ENCODE data around the gene TSPAN31.

TSPAN31 gene

DNA sequence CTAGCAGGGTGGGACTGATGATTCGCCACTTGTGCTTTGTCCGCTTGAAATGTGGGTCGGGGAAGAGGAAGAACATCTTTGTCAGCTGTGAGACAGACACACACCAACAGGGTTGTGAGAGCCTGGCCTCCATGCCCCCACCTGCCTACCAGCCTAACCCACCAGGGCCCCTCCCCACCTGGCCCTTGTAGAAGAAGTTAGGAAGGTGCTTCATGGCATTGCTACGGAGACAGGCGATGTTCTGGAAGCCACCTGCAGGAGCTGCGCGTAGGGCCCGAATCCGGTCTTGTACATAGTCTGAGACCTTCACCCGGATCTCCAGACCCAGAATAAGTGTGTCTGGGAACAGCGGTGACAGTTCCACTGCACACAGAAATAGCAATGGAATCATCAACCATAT is 24.8 kb downstream of the TSPAN31 start:
- TF ChIP-seq EZH2phosphoT487 (IDR thresholded peaks at IDR 0.05; ENCODE audit: borderline replicate concordance, low read length) = no peak
- TF ChIP-seq, protein P1, sequence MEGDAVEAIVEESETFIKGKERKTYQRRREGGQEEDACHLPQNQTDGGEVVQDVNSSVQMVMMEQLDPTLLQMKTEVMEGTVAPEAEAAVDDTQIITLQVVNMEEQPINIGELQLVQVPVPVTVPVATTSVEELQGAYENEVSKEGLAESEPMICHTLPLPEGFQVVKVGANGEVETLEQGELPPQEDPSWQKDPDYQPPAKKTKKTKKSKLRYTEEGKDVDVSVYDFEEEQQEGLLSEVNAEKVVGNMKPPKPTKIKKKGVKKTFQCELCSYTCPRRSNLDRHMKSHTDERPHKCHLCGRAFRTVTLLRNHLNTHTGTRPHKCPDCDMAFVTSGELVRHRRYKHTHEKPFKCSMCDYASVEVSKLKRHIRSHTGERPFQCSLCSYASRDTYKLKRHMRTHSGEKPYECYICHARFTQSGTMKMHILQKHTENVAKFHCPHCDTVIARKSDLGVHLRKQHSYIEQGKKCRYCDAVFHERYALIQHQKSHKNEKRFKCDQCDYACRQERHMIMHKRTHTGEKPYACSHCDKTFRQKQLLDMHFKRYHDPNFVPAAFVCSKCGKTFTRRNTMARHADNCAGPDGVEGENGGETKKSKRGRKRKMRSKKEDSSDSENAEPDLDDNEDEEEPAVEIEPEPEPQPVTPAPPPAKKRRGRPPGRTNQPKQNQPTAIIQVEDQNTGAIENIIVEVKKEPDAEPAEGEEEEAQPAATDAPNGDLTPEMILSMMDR (IDR thresholded peaks at IDR 0.05; ENCODE audit: low read depth, low read length, poor library complexity, severe bottlenecking) = no peak
- no peak overlapping the region for H3K4me2 ChIP-seq (ENCODE audit: low read length)

DNA sequence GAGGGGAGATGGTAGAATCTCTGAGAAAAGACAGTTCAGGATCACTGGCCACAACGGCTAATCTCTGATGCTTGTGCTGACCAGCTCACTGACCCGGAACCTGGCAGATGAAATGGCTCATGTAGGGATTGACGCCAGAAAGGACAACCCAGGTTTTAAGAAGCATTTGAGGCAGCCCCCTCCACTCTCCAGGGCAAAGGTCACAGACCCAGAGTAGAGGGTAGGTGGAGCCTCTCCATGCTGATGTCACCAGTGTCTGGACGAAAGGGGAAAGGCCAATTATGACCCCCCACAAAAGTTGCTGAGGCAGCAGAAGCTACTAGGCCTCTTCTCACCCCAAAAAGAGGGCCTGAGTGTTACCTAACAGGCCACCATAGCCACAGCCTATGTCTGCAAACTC is 25.9 kb downstream of the TSPAN31 start:
- Histone ChIP-seq H3K36me3 (ENCODE audit: control insufficient read depth, low read length) (peaks cover 24% of the 10 kb centered on the region), H3K9me2 (replicated peaks; ENCODE audit: control insufficient read depth, low read length) (no peaks in the 10 kb centered on the region), H3K4me3 (ENCODE audit: low read length) (peak overlapping the region; percentile 89), H3F3A (ENCODE audit: control insufficient read depth, insufficient read depth) (no peaks in the 10 kb centered on the region), H3K9me3 (ENCODE audit: control insufficient read depth, insufficient read depth, low read length) (no peaks in the 10 kb centered on the region), H4K20me1 (ENCODE audit: control insufficient read depth, insufficient read depth, low read depth, low read length) (no peaks in the 10 kb centered on the region), H3K4me1 (ENCODE audit: control insufficient read depth, low read length) (peaks cover 29% of the 10 kb centered on the region), H3K27ac (ENCODE audit: low read depth, low read length) (no peak overlapping the region), H3K4me2 (ENCODE audit: low read length) (peak overlapping the region; percentile 88), H3K79me2 (ENCODE audit: control insufficient read depth, low read length) (peaks cover 11% of the 10 kb centered on the region), H3K27me3 (ENCODE audit: control insufficient read depth, low read length) (peaks cover 13% of the 10 kb centered on the region)
- TF ChIP-seq EZH2phosphoT487 (IDR thresholded peaks at IDR 0.05; ENCODE audit: borderline replicate concordance, low read length) = no peak
- TF ChIP-seq, protein P1 (IDR thresholded peaks at IDR 0.05; ENCODE audit: low read depth, low read length, poor library complexity, severe bottlenecking) = no peak

More for the DNA sequence above, 24.8 kb downstream of the TSPAN31 start:
- H3F3A ChIP-seq (ENCODE audit: control insufficient read depth, insufficient read depth) = no peaks in the 10 kb centered on the region
- no peaks in the 10 kb centered on the region for H3K9me3 ChIP-seq (ENCODE audit: control insufficient read depth, insufficient read depth, low read length)
- H3K4me1 ChIP-seq (ENCODE audit: control insufficient read depth, low read length) = peaks cover 40% of the 10 kb centered on the region
- H3K27me3 ChIP-seq (ENCODE audit: control insufficient read depth, low read length) = peaks cover 25% of the 10 kb centered on the region
- H3K4me3 ChIP-seq (ENCODE audit: low read length) = no peak overlapping the region
- peaks cover 24% of the 10 kb centered on the region for H3K36me3 ChIP-seq (ENCODE audit: control insufficient read depth, low read length)
- H3K79me2 ChIP-seq (ENCODE audit: control insufficient read depth, low read length) = peaks cover 11% of the 10 kb centered on the region
- no peaks in the 10 kb centered on the region for H4K20me1 ChIP-seq (ENCODE audit: control insufficient read depth, insufficient read depth, low read depth, low read length)
- no peaks in the 10 kb centered on the region for H3K9me2 ChIP-seq (replicated peaks; ENCODE audit: control insufficient read depth, low read length)
- no peak overlapping the region for H3K27ac ChIP-seq (ENCODE audit: low read depth, low read length)

GRCh38 chr12:57771236-57771872 is 26.5 kb downstream of the TSPAN31 start:
- H3K4me3 ChIP-seq (ENCODE audit: low read length) = peak overlapping the region; percentile 89
- TF ChIP-seq EZH2phosphoT487 (IDR thresholded peaks at IDR 0.05; ENCODE audit: borderline replicate concordance, low read length) = no peak
- TF ChIP-seq, protein P1 (IDR thresholded peaks at IDR 0.05; ENCODE audit: low read depth, low read length, poor library complexity, severe bottlenecking) = no peak

More at GRCh38 chr12:57771236-57771872, 26.5 kb downstream of the TSPAN31 start:
- peaks cover 24% of the 10 kb centered on the region for H3K36me3 ChIP-seq (ENCODE audit: control insufficient read depth, low read length)
- H3F3A ChIP-seq (ENCODE audit: control insufficient read depth, insufficient read depth) = no peaks in the 10 kb centered on the region
- H3K27me3 ChIP-seq (ENCODE audit: control insufficient read depth, low read length) = peaks cover 7% of the 10 kb centered on the region
- H3K4me2 ChIP-seq (ENCODE audit: low read length) = peak overlapping the region; percentile 88
- H3K4me1 ChIP-seq (ENCODE audit: control insufficient read depth, low read length) = peaks cover 23% of the 10 kb centered on the region
- no peaks in the 10 kb centered on the region for H4K20me1 ChIP-seq (ENCODE audit: control insufficient read depth, insufficient read depth, low read depth, low read length)
- peaks cover 11% of the 10 kb centered on the region for H3K79me2 ChIP-seq (ENCODE audit: control insufficient read depth, low read length)
- H3K27ac ChIP-seq (ENCODE audit: low read depth, low read length) = peak overlapping the region; percentile 54
- no peaks in the 10 kb centered on the region for H3K9me3 ChIP-seq (ENCODE audit: control insufficient read depth, insufficient read depth, low read length)
- no peaks in the 10 kb centered on the region for H3K9me2 ChIP-seq (replicated peaks; ENCODE audit: control insufficient read depth, low read length)

All from DOHH2 (cell line).